MG63 (cell line): ENCODE data around the gene CFAP61. TPM values are rescaled to one million over a fixed set of nuclear protein-coding genes. Genes with fewer than 3 reads are reported as not detected.
"Not testable (repeated sequence)": the region's sequence is repeated elsewhere in the genome, so short reads cannot be mapped to it uniquely, and the experiment has no call there.

Source experiments
- DNase-seq: peaks from one replicate; pipeline ENCODE4 v3.0.0-alpha.2; 2020
- H3K27me3 ChIP-seq: fragments of 250-450 bp; sonication (Bioruptor Pico); 2 replicates; pipeline ENCODE4 v1.5.1; 2020; ENCODE audit warnings: mild to moderate bottlenecking, moderate library complexity
- H3K36me3 ChIP-seq: fragments of 250-450 bp; sonication (Bioruptor Pico); 2 replicates; pipeline ENCODE4 v1.5.1; 2020; ENCODE audit warnings: mild to moderate bottlenecking, moderate library complexity
- H3K4me3 ChIP-seq: fragments of 250-450 bp; sonication (Bioruptor Pico); 2 replicates; pipeline ENCODE4 v1.5.1; 2020; ENCODE audit warnings: mild to moderate bottlenecking, moderate library complexity
- H3K9me3 ChIP-seq: fragments of 250-450 bp; sonication (Bioruptor Pico); 2 replicates; pipeline ENCODE4 v1.5.1; 2020; ENCODE audit warnings: mild to moderate bottlenecking, moderate library complexity
- total RNA-seq: library from RNA; depleted of rRNA; stranded (reverse); fragments of >200 nt; shearing (Covaris generic); gene quantifications from 2 replicates; pipeline ENCODE4 v1.2.3, GENCODE V29; 2014; ENCODE audit warnings: low replicate concordance; rRNA removed

CFAP61 gene, protein sequence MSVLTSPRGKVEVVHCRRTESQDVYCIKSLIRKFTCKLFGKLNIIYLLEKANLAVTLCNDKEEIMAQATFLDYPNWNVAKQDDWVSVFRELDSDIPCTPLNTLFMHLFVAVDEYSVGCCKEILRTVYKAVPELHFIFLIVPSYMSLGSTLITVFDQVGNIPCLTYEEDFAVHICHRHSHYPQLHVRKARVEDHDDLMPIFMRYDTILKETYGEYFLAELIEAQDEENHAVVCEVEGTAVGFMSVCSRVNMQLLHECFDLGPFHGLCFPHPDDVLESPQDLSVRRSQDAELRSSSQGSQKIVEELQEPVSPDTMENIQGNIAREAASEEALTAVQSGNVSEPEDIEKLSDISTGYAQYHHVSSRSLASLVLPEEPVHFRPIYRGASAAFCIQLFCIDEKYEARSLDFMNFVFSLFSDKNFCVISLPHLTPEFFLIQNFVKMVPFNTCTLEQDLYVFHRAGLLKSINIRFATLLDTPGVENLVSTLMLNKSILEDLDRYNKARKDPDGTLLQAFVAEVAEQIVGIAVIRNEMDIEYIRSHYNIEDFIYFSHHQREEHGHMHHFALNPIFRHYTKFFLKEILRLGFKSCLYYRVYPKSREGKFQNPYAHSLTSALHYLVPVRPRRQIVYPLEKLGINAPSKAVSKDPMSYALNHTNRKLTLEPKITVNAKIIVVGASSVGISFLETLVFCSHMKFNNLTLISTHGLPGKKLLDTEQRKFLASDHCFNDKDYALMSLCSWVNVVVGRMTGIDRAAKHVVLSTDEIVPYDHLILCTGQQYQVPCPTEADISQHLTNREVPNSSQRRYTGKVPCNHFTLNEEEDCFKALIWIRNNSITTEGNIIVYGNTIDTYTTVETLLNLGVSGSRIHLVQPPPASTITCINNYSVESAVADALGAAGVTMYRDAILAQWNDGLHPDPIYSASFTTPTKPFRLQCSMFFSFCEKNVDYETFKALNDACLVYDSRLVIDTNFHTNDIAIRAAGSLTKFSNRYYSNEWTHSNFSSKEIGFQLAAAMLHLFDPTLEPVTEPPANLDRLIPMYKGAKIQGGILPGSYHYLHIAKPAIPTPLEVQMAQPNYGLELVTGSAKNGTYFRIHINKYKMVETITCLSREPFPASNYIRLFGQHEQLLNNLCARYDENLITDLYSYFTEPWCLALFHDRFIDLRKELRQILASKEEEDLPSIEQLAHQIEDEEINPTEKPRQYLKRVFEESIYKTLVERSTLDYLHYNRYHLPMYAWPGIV
- not detected in 2 replicates for total RNA-seq

DNA sequence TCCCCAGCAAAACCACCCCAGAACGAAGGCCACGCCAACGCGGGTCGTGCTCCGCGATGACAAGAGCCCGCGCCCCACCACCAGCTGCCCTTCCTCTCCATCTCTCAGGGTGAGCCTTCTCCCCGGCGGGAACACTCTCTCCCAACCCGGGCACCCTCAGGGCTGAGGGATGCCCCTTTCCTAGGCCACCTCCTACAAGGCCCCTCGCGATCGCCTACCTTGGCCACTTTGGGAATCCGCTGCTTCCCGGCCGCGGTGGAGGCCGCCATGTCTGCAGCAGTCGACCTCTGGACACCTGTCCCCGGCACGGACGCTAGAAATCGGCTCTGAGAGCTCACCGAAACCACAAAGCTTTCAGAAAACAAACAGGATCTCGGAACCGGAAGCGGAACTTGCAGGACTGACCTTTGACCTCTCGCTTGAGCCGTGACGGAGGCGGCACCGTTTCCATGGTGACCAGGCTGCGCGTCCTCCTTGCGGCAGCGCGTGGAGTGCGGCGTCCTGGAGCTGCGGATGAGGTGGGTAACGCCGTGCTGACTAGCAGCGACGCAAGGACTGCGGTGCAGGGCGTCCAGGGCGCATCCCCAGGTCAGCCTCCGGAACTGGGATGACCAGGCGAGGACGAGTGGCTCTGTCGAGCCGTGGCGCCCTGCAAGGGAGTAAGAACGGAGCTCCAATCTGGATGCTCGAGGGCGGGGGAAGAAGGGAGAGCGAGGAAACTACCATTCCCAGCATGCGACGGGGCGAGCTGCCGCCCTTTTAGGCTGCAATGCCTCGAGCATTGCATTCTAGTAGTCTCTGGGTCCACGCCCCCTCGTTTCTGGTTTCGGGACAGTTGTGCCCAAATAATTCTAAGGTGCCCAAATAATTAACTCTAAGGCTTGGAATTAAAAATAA is at the start of gene CFAP61, which contains the start of gene CRNKL1:
Gene CFAP61 (plus strand): TSS at position 459 of the 897 bp plus-strand sequence. CDS start 4,122 bp downstream, outside the sequence.
Gene CRNKL1 (minus strand): TSS at position 393 of the 897 bp plus-strand sequence. CDS start 124 bp downstream, at position 269.
- Histone ChIP-seq H3K4me3 (peak within 1 kb of the TSS; percentile 94), H3K36me3 (peaks cover 13% of the 10 kb centered on the region; the same call in 1 of the 2 replicates), H3K9me3 (no peaks in the 10 kb centered on the region), H3K27me3 (no peaks in the 10 kb centered on the region)
- peak; percentile 90 for DNase-seq

DNA sequence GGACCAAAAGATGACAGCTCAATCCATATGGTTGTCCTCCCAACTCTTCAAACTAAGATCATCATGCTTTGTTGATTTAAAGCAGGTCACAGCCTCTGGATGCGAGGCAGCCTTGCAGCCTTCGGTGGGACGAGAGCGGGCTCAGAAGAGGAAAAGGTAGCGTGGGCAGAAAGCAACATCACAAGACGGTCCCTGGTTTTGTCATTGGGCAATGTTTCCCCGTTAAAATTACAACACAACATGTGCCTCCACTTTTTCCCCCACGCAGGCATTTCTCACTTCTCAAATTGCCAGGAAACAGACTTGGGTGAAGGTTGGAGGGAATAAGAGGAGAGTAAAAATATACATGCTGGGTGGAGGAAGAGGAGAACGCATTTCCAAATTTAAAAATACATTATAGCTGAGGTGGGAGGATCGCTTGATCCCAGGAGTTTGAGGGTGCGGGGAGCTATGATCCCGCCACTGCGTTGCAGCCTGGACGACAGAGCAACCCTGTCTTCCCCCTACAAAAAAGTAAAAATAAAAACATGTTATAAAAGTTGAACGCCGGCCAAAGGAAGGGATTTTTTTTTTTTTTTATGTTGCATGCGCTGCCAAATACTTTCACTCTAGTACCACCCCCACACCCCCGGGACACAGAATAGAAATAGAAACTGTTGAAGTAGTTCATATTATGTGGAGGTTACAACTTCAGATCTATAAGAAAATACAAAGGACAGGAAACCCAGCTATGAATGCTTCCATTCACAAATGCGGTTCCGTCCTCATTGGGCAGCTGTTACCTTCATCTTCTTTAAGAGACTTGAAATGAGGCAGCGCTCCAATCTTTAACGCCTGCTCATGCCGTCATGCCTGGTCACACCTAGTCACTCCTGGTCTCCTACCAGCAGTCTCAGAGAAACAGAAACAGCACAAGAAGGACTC is 49.0 kb upstream of the CFAP61 start:
- peaks cover 2% of the 10 kb centered on the region for H3K36me3 ChIP-seq
- no peak for DNase-seq
- H3K4me3 ChIP-seq, result no peak overlapping the region
- H3K9me3 ChIP-seq, result no peaks in the 10 kb centered on the region
- no peaks in the 10 kb centered on the region for H3K27me3 ChIP-seq

DNA sequence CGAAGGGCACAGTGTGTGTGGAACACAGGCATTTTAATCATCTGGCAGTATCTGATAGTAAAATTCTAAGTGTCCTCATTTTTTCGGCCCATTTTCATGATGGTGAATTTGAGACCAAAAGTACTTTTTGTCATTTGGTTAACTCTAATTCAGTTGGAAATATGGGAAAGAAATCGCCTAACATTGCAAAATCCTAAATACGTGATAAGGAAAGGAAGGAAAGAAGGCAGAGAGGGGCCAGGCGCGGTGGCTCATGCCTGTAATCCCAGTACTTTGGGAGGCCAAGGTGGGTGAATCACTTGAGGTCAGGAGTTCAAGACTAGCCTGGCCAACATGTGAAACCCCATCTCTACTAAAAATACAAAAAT is 48.4 kb upstream of the CFAP61 start:
- not testable (repeated sequence) for DNase-seq, H3K4me3 ChIP-seq, H3K36me3 ChIP-seq, H3K9me3 ChIP-seq, H3K27me3 ChIP-seq

DNA sequence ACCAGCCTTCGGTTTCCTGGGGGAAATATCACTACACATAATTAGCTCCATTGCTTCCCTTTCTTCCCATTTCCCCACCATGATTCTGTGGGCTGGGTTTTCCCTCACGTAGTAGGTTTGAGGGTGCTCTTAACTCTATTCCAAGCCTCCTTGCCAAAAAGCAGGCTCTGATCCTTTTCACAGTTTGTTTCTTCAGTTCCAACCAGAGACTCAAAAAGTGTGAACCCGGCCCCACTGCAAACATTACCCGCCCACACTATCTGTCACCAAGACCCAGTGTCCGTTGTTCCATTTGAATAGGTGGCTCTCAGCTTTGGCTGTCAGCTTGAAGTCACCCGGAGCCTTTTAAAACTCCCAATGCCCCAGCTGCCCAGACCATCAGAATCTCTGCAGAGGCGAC is 47.0 kb upstream of the CFAP61 start:
- Histone ChIP-seq H3K9me3 (no peaks in the 10 kb centered on the region), H3K27me3 (no peaks in the 10 kb centered on the region), H3K36me3 (no peaks in the 10 kb centered on the region; the same call in 1 of the 2 replicates), H3K4me3 (no peak overlapping the region)
- no peak for DNase-seq

DNA sequence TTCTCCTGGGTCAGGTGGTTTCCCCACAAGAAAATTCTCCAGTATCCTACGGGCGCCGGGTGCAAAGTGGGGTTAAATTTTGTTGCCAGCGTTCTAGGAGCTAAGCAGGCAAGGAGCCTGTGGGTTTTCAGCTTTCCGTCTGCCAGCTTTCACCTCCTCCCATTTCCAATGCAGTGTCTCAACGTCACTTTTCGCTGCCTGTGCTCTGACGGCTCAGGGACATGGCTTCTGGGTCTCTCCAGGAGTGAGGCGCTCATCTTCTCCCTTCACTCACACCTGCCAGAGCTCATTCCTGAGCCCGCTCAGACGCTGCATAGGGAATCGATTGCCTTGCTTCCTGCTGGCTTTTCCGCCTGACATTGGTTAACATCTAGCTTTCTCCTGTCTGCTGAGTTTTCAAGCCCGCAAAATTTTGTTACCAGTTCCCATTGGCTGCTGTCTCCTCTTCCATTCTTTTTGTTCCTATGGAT is 42.5 kb upstream of the CFAP61 start:
- Histone ChIP-seq H3K4me3 (no peak overlapping the region), H3K9me3 (no peaks in the 10 kb centered on the region), H3K36me3 (no peaks in the 10 kb centered on the region), H3K27me3 (no peaks in the 10 kb centered on the region)
- DNase-seq, result no peak

DNA sequence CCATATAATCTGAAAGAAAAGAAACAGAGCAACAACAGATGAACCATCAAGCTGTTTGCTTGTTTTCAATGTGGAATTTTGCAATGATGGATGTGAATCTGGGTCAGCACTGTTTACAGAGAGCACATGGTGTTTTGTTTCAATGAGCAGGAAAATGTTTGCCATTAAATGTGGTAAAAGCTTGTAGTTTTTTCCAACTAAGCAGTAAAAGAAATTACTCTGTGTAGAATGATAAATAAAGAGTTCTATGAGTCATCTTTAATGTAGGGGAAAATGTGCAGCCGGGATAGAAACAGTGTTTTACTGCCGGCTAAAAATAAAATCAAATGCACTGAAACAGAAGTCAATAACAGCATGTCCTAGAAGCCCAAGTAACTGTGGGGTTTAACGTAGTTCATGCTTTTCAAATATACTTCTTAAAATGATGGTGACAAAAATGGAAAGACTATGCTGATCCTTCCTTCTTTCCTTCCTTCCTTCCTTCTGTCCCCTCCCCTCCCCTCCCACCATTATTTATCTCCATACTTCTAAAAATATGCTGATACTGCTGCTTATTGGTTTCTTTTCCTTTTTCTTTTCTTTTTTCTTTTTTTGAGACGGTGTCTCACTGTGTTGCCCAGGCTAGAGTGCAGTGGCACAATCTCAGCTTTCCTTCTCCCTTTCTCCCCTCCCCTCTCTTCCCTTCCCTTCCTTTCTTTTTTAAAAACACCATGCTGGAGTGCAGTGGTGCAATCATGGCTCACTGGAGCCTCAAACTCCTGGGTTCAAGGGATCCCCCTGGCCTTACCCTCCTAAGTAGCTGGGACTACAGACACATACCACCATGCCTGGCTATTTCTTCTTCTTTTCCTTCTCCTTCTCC is 41.5 kb upstream of the CFAP61 start:
- Histone ChIP-seq H3K27me3 (no peaks in the 10 kb centered on the region), H3K9me3 (no peaks in the 10 kb centered on the region), H3K36me3 (no peaks in the 10 kb centered on the region), H3K4me3 (no peak overlapping the region)
- DNase-seq, result no peak

DNA sequence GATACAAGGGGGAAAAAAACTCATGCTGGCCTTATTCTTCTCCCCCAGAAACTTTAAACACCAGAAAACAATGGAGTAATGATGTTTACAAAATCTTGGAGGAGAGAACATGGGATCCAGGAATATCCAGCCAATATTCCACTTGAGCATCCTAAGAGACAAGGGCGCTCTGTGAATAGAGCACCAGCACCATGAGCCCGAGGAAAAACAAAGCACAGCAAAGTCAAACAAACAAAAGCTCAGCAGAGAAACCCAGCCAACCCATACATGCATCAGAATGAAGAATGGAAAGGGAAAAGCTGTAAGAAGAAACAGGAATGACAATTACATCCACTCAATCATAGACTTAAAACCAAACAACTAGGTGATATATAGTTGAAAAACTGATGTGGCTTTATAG is 39.8 kb upstream of the CFAP61 start:
- Histone ChIP-seq H3K9me3 (no peaks in the 10 kb centered on the region), H3K4me3 (no peak overlapping the region), H3K27me3 (no peaks in the 10 kb centered on the region), H3K36me3 (no peaks in the 10 kb centered on the region)
- DNase-seq, result no peak

DNA sequence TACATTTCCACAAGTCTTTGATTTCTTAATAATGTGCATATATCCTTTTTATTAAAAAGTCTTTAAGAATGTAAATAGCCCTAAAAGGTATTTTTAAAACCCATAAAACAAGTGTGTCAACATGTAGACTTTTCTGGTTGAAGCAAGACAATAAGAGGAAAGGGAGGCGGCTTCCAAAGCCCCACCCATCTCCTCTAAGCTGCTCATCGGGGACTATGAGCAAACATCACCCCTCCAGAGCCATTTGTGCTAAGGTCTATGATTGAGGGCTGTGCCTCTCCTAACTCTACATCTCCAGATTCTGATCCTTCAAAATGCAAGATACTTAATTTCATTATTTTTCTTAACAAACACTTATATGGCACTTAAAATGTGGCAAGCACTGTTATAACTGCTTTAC is 37.7 kb upstream of the CFAP61 start:
- no peak for DNase-seq
- Histone ChIP-seq H3K36me3 (no peaks in the 10 kb centered on the region; the same call in 1 of the 2 replicates), H3K4me3 (no peak overlapping the region), H3K9me3 (no peaks in the 10 kb centered on the region), H3K27me3 (no peaks in the 10 kb centered on the region)

DNA sequence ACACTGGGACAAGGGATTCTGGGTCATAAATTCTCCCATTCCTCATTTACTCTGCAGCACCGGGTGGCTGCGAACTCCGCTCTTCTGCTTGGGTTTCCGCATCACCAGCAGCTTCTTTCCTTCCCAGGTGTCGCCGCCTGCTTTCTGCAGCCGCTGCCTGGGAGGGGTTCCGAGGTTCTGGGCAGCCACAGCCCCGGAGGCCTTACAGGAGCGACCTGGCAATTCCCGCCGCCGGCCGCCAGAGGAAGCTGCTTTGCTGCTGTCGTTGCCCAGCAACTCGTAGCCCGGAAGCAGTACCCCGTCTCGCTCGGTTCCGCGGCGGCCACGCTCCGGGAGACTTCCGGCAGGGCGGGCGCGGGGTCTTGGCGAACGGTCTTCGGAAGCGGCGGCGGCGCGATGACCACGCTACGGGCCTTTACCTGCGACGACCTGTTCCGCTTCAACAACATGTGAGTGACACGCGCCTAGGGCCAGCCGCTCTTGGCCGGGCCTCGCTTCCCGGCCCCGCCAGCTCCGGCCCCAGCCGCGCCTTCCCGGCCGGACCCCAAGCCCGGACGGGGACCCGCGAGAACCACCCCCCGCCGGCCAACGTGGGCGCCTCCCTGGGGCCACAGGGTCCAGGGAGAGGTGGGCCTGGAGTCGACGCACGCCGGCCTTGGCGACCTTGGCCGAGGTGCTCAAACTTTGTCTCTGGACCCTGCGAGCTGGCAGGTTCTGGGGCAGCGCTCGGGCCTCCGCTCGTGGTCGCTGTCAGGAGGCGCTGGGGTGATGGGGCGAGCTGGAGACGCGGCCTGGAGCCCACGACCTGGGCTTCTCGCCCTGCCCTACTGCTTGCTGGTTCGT is 35.1 kb upstream of the CFAP61 start, which contains the start of gene NAA20:
Gene NAA20 (plus strand): TSS at position 362 of the 843 bp plus-strand sequence. CDS start 35 bp downstream, at position 397.
- peak; percentile 92 for DNase-seq
- no peaks in the 10 kb centered on the region for H3K9me3 ChIP-seq

DNA sequence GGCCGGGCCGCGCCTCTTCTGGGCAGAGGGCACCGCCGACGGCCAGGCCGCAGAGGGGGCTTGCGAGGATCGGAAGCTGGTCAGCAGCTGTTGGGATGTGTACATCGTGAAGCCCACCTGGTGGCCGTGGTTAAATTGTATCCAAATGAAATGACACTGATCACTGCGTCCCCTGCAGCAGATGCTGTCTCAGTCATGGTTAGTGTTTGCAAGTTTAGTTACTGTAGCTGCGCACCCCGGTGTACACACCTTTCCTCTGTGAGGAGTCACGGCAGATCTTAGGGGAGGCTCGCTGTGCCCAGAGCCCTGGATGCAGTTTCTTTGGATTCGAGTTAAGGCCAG is 34.5 kb upstream of the CFAP61 start:
- DNase-seq, result no peak
- Histone ChIP-seq H3K36me3 (peaks cover 7% of the 10 kb centered on the region), H3K27me3 (no peaks in the 10 kb centered on the region), H3K4me3 (peak overlapping the region; percentile 73), H3K9me3 (no peaks in the 10 kb centered on the region)

More for the DNA sequence above, 35.1 kb upstream of the CFAP61 start, which contains the start of gene NAA20:
- peaks cover 4% of the 10 kb centered on the region; the same call in 1 of the 2 replicates for H3K36me3 ChIP-seq
- H3K4me3 ChIP-seq, result peak within 1 kb of the TSS; percentile 73
- no peaks in the 10 kb centered on the region for H3K27me3 ChIP-seq

DNA sequence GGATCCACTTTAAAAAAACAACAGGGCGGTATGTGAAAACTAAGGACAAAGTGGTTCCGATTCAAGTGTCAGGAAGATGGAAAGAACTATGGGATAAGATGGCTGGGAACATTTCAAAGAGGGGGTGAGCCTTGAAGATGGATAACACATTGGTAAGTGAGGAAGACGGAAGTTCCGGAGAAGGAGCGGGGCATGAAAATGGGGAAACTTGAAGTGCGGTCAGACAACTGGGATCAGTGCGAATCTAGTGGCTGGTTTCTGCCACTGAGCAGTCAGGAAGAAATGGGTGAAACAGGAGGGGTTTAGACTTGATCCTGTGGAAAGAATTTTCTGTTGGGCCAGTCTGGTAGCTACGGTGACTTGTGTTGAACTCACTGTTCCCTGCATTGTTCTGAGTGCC is 34.0 kb upstream of the CFAP61 start:
- Histone ChIP-seq H3K9me3 (no peaks in the 10 kb centered on the region), H3K36me3 (peaks cover 7% of the 10 kb centered on the region), H3K4me3 (peak overlapping the region; percentile 73), H3K27me3 (no peaks in the 10 kb centered on the region)
- DNase-seq, result no peak

DNA sequence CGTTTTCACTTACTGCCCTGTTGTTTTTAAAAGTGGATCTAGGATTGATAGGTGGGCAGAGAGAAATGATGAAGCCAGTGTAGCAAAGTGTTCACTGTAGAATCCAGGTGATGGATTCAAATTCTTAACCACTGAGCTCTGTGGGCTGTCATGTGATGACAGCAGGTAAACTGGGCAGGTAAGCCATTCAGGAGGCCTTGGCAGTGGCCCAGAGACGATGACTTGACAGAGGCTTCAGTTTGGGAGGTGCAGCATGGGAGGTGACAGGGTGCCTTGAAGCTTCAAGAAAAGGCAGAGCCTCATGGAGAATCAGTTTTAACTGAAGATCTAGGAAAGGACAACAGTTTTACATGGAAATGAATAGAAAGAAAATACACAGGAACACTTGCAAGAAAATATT is 33.2 kb upstream of the CFAP61 start:
- Histone ChIP-seq H3K4me3 (no peak overlapping the region), H3K9me3 (no peaks in the 10 kb centered on the region)

DNA sequence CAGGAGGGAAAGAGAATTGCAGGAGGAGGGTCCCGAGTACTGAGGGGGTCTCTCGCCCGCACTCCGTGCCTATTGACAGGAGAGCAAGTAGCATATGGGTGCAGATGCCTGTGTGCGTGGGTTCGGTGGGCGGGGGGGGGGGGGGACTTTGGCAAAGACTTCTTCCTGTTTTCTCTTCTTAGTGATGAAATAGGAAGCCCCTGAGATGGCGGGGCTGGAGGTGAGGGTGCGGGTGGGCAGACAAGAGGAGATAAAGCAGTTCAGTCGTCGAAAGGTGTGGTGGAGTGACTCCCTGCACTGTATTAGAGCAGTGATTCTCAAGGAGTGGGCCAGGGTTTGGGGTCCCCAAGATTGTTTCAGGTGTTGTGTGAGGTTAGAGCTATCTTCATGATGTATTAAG is 31.4 kb upstream of the CFAP61 start:
- Histone ChIP-seq H3K4me3 (no peak overlapping the region), H3K27me3 (no peaks in the 10 kb centered on the region), H3K36me3 (peaks cover 15% of the 10 kb centered on the region), H3K9me3 (no peaks in the 10 kb centered on the region)
- no peak for DNase-seq

More for the DNA sequence above, 33.2 kb upstream of the CFAP61 start:
- Histone ChIP-seq H3K27me3 (no peaks in the 10 kb centered on the region), H3K36me3 (peaks cover 9% of the 10 kb centered on the region)
- DNase-seq, result no peak
